AG08396 (cell line): ENCODE data around the gene ALG10B.
"Not testable (repeated sequence)": the region's sequence is repeated elsewhere in the genome, so short reads cannot be mapped to it uniquely, and the experiment has no call there.

Experiments used
- DNase-seq: peaks from one replicate; pipeline ENCODE4 v3.0.0; 2012; ENCODE audit warnings: low spot score, mixed read lengths

ALG10B gene, protein sequence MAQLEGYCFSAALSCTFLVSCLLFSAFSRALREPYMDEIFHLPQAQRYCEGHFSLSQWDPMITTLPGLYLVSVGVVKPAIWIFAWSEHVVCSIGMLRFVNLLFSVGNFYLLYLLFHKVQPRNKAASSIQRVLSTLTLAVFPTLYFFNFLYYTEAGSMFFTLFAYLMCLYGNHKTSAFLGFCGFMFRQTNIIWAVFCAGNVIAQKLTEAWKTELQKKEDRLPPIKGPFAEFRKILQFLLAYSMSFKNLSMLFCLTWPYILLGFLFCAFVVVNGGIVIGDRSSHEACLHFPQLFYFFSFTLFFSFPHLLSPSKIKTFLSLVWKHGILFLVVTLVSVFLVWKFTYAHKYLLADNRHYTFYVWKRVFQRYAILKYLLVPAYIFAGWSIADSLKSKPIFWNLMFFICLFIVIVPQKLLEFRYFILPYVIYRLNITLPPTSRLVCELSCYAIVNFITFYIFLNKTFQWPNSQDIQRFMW

DNA sequence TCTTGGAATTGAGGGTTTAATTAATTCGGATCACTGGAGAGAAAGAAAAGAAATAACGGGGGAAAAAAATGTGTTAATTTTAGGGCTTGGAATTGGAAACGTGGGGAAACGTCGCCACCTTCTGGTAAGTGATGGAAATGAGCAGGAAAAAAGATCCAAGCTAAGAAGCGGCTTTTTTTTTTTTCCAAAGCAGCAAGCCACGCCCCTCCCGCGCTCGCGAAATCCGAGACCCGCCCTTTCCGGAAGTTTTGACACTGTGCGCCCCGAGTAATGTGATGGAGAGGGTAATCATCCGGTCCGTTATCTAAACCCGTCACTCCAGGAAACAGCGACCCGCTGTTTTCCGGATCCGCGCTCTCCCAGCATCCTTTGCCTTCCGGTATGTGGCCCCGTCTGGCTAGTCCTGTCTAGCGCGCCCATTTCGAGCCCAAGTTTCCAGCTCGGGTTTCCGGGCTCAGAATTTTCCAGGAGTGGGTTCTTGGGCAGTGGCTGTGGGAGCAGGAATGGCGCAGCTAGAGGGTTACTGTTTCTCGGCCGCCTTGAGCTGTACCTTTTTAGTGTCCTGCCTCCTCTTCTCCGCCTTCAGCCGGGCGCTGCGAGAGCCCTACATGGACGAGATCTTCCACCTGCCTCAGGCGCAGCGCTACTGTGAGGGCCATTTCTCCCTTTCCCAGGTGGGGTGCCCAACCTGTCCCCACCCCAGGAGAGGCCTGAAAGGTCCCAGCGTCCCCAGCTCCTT is at the start of gene ALG10B:
TSS of gene ALG10B (plus strand) at position 384 of the 739 bp plus-strand sequence. CDS start at position 504, 120 bp downstream.
- DNase-seq, result peak; percentile 91

DNA sequence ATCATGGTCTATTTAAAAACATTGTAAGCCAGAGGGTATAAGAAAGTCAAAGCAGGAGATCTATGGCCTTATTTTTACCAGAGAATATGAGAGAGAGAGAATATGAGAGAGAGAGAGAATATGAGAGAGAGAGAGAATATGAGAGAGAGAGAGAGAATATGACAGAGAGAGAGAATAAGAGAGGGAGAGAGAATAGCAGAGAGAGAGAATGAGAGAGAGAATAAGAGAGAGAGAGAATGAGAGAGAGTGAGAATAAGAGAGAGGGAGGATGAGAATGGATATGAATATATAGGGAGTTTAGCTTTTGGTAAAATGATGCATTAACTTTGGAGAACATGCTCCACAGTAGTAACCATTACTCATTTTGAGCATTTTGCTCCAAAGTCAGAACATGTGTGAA is 48.0 kb upstream of the ALG10B start:
- no peak for DNase-seq

DNA sequence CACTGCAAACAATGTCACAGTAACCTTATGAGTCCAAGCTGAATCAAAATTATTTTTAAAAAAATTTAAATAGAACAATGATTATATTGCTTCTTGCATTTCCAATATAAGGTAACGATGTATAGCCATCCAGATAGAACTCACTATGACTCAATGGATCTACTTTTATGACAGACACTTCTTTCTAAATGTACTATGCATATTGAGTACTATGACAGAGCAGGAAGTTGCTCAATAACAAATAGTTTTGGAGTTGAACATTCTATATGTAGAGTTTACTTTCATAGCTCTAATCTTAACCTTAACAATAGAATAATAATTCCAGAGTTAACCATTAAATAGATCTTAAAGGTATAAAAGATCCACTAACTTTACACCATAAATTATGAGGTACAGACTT is 46.7 kb upstream of the ALG10B start:
- DNase-seq, result no peak

DNA sequence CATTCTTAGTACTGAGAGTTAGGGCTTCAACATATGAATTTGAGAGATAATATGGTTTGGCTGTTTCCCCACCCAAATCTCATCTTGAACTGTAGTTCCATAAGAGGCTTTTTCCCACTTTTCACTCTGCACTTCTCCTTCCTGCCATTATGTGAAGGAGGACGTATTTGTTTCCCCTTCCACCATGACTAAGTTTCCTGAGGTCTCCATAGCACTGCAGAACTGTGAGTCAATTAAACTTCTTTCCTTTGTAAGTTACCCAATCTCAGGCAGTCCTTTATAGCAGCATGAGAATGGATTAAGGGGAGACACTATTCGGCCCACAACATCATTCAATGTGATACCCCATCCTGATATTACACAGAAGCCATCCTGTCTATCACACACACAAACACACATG is 36.8 kb upstream of the ALG10B start:
- no peak for DNase-seq

DNA sequence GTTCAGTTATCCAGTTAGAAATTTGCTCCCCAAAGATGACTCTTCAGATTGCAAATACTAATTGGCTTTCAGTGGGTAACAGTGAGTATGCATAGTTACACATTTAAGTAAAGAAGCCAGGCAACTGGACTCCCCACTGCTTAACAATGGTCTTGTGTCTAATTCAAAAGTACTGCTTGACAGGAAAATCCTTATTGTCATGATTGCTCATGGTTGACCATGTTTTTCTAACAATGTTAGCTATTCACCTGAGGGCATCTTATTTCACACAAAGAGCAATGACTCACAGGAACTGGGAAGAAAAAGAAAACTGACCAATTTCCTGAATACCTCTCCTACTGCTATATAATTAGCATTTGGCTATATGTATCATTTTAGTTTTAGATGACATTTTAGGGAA is 33.7 kb upstream of the ALG10B start:
- no peak for DNase-seq

DNA sequence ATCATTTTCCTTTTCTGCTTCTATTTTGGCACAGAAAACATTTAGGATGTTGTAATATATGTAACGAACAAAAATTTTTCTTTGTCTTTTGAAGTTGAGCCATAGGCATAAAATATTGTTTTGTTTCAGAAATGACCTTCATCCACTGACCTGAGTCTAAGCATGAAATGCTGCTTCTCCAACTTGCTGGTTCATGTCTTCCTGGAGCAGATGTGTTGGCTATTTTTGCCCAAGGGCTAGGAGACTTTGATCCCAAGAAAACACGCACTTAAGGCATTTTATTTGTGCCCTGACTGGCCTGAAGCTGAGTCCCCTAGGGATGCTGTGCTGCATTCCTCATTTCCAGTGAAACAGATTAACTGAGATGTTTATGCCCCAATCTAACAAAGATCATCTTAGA is 27.2 kb upstream of the ALG10B start:
- no peak for DNase-seq

DNA sequence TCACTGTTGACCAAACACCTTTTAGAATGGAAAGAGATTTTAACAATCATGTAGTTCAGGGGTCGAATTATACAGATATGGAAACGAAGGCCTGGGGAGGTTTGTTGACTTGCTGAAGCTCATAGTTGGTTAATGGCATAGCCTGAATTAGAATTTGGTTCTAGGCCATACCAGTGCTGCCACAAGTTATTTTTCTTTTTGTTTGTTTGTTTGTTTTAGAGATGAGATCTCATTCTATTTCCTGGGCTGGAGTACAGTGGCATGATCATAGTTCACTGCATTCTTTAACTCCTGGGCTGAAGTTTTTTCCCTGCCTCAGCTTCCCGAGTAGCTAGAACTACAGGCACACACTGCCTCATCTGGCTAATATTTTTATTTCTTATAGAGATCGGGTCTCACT is 25.4 kb upstream of the ALG10B start:
- no peak for DNase-seq

DNA sequence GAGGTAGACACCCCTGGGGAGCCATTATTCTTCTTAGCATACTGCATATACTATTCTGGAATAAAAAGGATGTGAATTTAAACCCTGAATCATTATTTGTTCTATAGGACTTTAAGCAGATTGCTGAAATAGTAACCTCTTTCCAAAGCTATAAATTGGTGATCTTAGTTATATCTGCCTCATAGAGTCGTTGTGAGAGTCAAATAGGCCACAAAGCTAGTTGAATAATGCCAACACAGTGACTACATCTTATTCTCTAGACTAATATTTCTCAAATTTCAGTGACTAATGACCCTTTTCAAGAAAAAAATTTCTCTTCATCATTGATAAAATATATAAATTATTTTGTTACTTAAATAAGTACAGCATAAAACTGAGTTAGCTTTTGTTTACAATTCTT is 13.6 kb upstream of the ALG10B start:
- DNase-seq, result not testable (repeated sequence)

DNA sequence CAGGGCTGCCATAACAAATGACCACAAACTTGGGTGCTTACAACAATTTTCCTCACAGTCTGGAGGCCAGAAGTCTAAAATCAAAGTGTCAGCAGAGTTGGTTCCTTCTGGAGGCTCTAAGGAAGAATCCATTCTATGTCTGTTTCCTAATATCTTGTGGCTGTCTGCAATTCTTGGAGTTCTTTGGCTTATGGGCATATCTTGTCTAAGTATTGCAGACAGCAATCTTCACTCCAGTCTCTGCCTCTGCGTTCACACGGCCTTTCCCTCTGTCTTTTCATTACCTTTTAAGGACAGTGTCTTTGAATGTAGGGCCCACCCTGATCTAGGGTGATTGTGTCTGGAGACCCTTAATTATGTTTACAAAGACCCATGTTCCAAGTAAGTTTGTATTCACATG is 5.4 kb downstream of the ALG10B start:
- not testable (repeated sequence) for DNase-seq

DNA sequence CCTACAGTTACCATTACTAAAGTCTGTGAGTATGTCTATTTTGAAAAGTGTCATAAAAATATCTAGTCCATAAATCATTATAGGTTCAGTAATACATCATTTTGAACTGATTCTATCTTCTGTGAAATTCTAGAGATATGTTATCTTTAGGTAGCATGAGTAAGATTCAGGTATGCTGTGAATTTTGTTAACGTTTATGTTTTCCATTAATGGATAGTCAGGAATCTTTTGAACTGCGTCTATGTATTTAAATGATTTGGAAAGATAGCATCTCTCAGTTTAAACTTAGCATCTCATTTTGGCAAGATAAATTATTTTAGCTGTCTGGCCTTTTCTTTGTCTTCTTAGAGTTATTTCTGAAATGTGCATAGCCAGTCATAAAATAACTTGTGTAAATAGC is 8.3 kb downstream of the ALG10B start:
- DNase-seq, result no peak

DNA sequence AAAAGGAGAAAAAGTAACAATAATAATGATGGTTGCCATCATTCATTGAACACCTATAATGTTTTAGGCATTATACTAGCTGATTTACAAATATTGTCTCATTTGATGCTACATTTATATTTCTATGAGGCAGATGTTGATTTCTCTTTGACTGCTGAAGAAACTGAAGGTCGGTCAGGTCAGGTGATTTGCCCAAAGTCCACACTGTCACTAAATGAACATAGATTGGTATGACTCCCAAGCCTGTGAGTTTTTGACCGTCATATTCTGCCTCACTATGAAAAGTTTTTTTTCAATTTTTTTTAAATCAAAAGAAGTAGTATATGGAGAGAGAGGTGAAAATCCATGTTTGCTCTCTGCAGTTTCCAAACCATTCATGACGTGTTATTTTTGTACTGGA is 10.8 kb downstream of the ALG10B start:
- no peak for DNase-seq

DNA sequence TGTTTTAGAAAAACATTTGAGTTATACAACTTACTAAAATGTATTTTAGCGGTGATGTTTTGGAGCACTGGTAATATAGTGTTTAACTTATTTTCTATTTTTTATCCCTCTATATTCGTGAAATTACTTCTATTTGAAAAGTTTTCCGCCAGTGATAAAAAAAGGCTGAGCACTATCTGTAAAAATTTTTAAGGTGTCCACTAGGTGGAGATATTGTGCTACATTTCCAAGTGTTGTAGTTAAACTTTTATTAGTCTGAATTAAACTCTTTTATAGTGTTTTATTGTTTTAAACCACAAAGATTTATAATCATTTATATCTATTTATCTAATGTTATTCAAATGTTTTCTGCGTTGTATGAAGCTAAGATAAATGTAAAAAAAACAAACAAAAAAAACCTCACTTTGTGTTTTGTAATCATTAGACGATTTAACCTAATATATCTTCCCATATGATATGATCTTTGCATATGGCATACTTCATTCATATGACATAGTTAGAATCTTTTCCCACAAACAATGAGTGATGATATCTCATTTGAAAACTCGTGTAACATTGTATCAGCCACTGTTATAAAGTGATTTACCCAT is 11.8 kb downstream of the ALG10B start:
- peak; percentile 9 for DNase-seq

DNA sequence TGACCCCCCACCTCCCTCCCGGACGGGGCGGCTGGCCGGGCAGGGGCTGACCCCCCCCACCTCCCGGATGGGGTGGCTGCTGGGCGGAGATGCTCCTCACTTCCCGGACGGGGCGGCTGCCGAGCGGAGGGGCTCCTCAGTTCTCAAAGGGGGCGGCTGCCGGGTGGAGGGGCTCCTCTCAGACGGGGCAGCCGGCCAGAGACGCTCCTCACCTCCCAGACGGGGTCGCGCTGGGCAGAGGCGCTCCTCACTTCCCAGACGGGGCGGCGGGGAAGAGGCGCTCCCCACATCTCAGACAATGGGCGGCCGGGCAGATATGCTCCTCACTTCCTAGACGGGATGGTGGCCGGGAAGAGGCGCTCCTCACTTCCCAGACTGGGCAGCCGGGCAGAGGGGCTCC is 13.8 kb downstream of the ALG10B start:
- DNase-seq, result not testable (repeated sequence)

DNA sequence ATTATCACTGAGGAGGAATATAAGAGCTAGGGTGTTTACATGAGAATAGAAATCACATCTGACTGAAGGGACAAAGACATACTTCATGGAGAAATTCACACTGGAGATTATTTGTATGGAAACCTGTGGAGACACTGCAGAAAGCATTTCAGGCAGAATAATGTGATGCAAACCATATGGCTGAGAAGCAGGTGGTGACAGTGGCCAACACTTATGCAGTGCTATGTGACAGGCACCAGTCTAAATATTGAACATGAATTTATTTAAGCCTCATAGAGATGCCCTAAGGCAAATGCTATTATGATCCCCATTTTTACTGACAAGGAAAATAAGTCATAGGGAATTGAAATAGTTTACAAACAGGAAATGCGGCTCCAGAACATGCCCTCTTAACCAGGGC is 16.2 kb downstream of the ALG10B start:
- no peak for DNase-seq

DNA sequence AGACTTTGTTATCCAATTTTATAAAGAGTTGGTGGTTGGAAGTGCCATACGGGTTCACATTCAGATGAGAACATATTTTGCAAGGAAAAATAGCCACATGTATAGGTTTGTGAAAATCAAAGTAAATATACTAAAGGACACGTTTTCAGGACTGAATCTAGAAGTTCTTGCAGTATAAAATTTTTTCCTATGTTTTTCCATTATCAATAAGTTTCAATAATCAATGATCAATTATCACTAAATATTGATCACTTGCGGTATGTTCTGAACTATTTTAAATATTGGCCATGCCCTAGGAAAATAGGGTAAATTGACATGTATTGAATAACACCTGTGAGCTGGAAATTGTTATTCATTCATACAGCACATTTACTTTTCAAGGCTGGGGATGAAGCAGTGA is 25.9 kb downstream of the ALG10B start:
- DNase-seq, result no peak

DNA sequence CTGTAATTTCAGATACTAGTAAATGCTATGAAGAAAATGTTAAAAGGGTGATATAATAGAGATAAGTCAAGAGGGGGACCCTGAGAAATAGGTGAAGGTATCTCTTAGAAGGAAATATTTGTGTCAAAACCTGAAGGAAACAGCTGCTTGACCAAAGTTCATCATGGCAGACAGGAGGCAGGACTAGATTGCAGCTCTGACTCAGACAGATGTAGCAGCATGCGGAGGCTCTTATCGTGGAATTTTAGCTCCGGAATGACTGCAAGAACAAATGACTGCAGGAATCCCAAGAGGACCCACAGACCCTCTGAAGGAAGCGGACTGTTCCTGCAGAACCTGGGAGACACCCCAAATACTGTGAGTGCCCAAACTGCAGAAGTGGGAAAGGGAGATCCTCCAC is 26.7 kb downstream of the ALG10B start:
- DNase-seq, result not testable (repeated sequence)

DNA sequence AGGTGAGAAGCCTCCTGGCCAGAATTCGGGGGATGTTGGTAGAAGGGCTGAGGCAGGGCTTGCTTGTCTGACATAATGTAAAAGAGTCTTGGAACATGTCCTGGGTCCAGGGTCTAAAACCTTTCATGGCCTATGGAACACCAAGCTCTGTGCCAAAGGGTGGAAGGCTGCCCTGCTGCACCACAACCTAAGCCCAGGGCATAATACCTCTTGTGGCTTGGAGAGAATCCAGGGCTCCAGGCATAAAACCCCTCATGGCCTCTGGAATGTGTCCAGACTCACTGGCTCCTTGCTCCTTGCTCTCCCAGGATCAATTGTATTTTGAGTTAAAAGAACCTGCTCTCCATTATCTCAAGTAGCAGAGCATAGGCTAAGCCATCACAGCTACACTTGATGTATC is 27.3 kb downstream of the ALG10B start:
- not testable (repeated sequence) for DNase-seq

DNA sequence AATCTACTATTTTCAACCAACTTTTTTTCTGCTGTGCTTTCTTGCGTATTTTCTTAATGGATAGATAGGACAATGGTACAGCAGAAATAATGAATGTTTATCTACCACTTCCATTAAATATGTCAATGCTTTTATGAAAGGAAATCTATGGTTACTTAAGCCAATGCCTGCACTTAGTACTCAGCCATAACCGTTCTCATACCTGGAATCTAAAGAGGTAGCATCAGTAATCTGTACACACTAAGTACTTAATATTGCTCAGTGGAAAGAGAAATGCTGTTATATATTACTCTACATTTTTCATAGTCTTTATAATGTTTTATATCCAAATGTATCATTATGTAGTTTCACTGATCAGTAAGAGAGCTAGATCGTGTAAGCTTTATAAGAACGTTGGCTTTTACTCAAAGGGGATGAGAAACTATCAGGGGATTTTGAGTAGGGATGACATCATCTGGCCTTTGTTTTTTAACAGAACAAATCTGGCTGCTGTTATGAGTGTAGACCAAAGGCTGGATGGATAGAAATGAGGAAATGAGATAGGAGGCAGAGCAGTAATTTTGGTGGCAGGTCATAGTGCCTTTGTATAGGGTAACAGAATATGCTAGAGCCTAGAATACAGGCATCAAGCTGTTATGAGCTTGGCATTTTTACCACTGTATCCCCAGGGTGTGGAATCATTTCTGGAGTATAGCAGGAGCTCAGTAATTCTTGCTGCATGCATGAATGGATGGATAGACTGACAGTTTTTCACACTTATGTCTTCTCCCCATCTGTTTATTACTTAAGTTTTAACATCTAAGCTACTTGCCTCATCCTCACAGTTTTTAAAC is 34.0 kb downstream of the ALG10B start:
- no peak for DNase-seq

DNA sequence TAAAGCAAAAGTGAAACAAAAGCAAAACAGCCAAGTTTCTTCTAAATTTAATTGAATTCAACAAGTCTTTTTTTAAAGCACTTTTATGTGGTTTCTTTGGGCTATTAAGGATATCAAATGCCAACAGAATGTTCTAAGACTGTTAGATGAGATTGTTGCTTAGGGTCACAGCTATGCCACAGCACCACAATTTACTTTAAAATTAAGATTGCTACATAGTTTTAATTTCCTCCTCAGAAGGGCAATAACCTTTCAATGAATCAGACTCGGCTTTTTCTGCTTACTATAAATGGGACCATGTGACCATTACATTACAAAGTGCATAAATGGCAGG is 34.6 kb downstream of the ALG10B start:
- not testable (repeated sequence) for DNase-seq

DNA sequence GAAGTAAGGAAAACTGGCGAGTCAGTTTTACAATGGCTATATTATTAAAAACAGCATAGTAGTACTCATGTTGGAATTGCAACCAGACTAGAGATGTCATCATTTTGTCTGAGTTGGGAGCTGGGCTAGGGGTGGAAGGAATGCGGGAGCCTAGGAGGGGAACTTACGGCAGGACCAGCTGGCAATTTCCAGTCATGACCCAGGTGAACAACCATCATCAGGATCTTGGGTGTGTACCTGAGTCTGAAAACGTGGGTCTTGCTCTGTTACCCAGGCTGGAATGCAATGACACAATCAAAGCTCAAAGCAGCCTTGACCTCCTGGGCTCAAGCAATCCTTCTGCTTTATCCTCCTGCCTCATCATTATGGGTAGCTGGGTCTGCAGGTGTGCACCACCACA is 50.9 kb downstream of the ALG10B start:
- no peak for DNase-seq

DNA sequence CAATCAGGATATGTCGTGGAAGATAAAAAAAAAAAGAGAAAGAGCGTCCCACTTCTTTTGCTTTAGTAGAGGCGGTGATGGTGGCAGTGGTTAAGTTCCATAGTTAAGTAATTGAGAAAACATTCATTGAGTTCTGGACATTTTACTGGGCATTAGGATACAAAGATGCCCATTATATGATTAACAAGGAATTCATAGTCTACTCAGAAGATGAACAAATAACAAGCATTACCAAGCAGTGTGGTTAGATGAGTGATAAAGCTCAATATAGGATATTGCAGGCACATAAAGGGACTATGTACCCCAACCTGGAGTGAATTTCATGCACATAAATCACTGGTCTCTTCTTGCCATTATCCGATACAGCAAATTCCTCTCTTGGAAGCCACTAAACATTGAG is 53.7 kb downstream of the ALG10B start:
- DNase-seq, result no peak

DNA sequence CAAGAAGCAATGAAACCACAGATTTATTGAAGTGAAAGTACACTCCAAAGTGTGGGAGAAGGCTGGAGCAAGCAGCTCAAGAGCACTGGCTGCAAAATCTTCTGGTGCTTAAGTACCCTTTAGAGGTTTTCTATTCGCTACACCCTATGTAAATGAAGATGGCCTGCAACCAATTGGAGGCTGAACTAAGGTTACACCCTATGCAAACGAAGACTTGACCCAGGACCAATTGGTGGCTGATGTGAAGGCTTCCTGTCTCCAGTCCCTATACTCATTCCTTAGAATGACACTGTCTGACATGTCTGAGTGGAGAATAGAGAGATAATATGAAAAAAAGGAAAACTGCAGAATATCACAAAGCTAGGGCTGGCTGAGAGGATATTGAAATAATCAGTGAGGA is 57.2 kb downstream of the ALG10B start:
- DNase-seq, result no peak
